IMR-90 (cell line): ENCODE results near the gene RNPC3. TPM values are rescaled to one million over a fixed set of nuclear protein-coding genes. Genes with fewer than 3 reads are reported as not detected.

Source experiments
- ATAC-seq: fragments of 200-7000 bp; cut with Tn5 transposase; 2 replicates; pipeline ENCODE4 v1.9.1; 2020; ENCODE audit warnings: low read depth, mild to moderate bottlenecking, moderate library complexity
- BruUV-seq: library from RNA; stranded (reverse); fragments of 400-500 nt; replicated peaks from 2 replicates; lab custom pipeline; 2021; lab: Mats Ljungman, UMichigan
- CTCF ChIA-PET: fragments of 300-600 bp; formaldehyde crosslinking; extraction: SDS; loops from one replicate; lab custom pipeline; 2021; ENCODE audit warnings: antibody characterized with exemption; lab: Yijun Ruan, JAX
- POLR2A ChIA-PET: fragments of 300-600 bp; sonication (Branson Sonifier 250); formaldehyde crosslinking; loops from one replicate; lab custom pipeline; 2022; ENCODE audit warnings: antibody characterized with exemption; ENCODE audit not compliant: unreplicated experiment; lab: Charles Lee
- DNase-seq: peaks from one replicate; pipeline ENCODE4 v3.0.0; 2013
- H2AFZ ChIP-seq: replicated peaks from 2 replicates; pipeline ENCODE3; 2013; ENCODE audit warnings: low read length, mild to moderate bottlenecking; ENCODE audit not compliant: poor library complexity
- H2AK5ac ChIP-seq: 2 replicates; pipeline ENCODE4 v1.6.1; 2013; ENCODE audit warnings: low read depth, low read length, inconsistent platforms
- H2AK9ac ChIP-seq: replicated peaks from 2 replicates; pipeline ENCODE3; 2013; ENCODE audit warnings: mild to moderate bottlenecking, low read depth, low read length, moderate library complexity; ENCODE audit not compliant: poor library complexity
- H2BK120ac ChIP-seq: 2 replicates; pipeline ENCODE4 v1.6.1; 2013; ENCODE audit warnings: low read depth, low read length, inconsistent platforms
- H2BK15ac ChIP-seq: 3 replicates; pipeline ENCODE4 v1.6.1; 2013; ENCODE audit warnings: low read depth, low read length, inconsistent platforms
- H2BK20ac ChIP-seq: 2 replicates; pipeline ENCODE4 v1.6.1; 2013; ENCODE audit warnings: low read depth, mild to moderate bottlenecking, inconsistent platforms, low read length, moderate library complexity
- H2BK5ac ChIP-seq: 2 replicates; pipeline ENCODE4 v1.6.1; 2013; ENCODE audit warnings: mild to moderate bottlenecking, low read depth, low read length, inconsistent platforms; ENCODE audit not compliant: poor library complexity, severe bottlenecking
- H3K14ac ChIP-seq: replicated peaks from 2 replicates; pipeline ENCODE4 v1.6.1; 2013; ENCODE audit warnings: low read depth, low read length, inconsistent platforms
- H3K18ac ChIP-seq: 2 replicates; pipeline ENCODE4 v1.6.1; 2013; ENCODE audit warnings: low read depth, low read length, control low read depth
- H3K23ac ChIP-seq: 2 replicates; pipeline ENCODE4 v1.6.1; 2013; ENCODE audit warnings: low read depth, low read length, inconsistent platforms
- H3K27ac ChIP-seq: 2 replicates; pipeline ENCODE4 v1.5.1; 2013; ENCODE audit warnings: mild to moderate bottlenecking, control low read depth, low read length; ENCODE audit not compliant: insufficient read depth
- H3K27me3 ChIP-seq: 2 replicates; pipeline ENCODE4 v1.6.1; 2013; ENCODE audit warnings: low read length; ENCODE audit not compliant: control insufficient read depth, insufficient read depth
- H3K36me3 ChIP-seq: 2 replicates; pipeline ENCODE4 v1.6.1; 2013; ENCODE audit warnings: low read length, mixed read lengths; ENCODE audit not compliant: control insufficient read depth, insufficient read depth
- H3K4ac ChIP-seq: 2 replicates; pipeline ENCODE4 v1.6.1; 2013; ENCODE audit warnings: low read depth, low read length, inconsistent platforms
- H3K4me1 ChIP-seq: 2 replicates; pipeline ENCODE4 v1.6.1; 2013; ENCODE audit warnings: low read length, mixed read lengths; ENCODE audit not compliant: control insufficient read depth, insufficient read depth
- H3K4me2 ChIP-seq: 2 replicates; pipeline ENCODE4 v1.6.1; 2013; ENCODE audit warnings: low read depth, mild to moderate bottlenecking, control low read depth, low read length, moderate library complexity
- H3K4me3 ChIP-seq: 2 replicates; pipeline ENCODE4 v1.5.1; 2013; ENCODE audit warnings: low read depth, mild to moderate bottlenecking, control low read depth, low read length, moderate library complexity; ENCODE audit not compliant: insufficient read depth
- H3K56ac ChIP-seq: 2 replicates; pipeline ENCODE4 v1.6.1; 2013; ENCODE audit warnings: low read length, inconsistent platforms; ENCODE audit not compliant: insufficient read depth; ENCODE audit errors: extremely low read depth
- H3K79me1 ChIP-seq, 2 experiments: 2 replicates each; pipeline ENCODE4 v1.6.1; 2013; ENCODE audit warnings: low read length in 2 of 2, inconsistent platforms in 1 of 2, low read depth in 1 of 2
- H3K9ac ChIP-seq: 2 replicates; pipeline ENCODE4 v1.6.1; 2013; ENCODE audit warnings: low read depth, low read length, control low read depth
- H3K9me1 ChIP-seq: 2 replicates; pipeline ENCODE4 v1.6.1; 2013; ENCODE audit warnings: low read length, inconsistent platforms; ENCODE audit not compliant: insufficient read depth
- H3K9me3 ChIP-seq: 2 replicates; pipeline ENCODE4 v1.6.1; 2013; ENCODE audit warnings: low read length; ENCODE audit not compliant: control insufficient read depth, insufficient read depth
- H4K20me1 ChIP-seq: 2 replicates; pipeline ENCODE4 v1.6.1; 2013; ENCODE audit warnings: low read length, inconsistent platforms; ENCODE audit not compliant: insufficient read depth
- H4K5ac ChIP-seq: 2 replicates; pipeline ENCODE4 v1.6.1; 2013; ENCODE audit warnings: mild to moderate bottlenecking, low read depth, low read length, control low read depth
- H4K8ac ChIP-seq, 2 experiments: 2 replicates each; pipeline ENCODE4 v1.6.1; 2013; ENCODE audit warnings: low read depth in 2 of 2, low read length in 2 of 2, control low read depth in 1 of 2, inconsistent platforms in 1 of 2
- H4K91ac ChIP-seq: 2 replicates; pipeline ENCODE4 v1.6.1; 2013; ENCODE audit warnings: low read depth, low read length, inconsistent platforms; ENCODE audit not compliant: insufficient read depth
- CTCF ChIP-seq: conservative IDR thresholded peaks from 2 replicates; pipeline ENCODE4 v1.5.1; 2012; ENCODE audit warnings: mild to moderate bottlenecking, low read depth, low read length, improper control_type of control experiment
- WGBS, 2 experiments: methylation state at CpG; one replicate each; pipeline versions ENCODE4 v1.1.5 to v1.1.7; 2013; ENCODE audit warnings: missing lambda C conversion rate in 2 of 2; ENCODE audit not compliant: insufficient read length in 1 of 2; ENCODE audit errors: extremely low coverage in 2 of 2; 5-methylcytosine and 5-hydroxymethylcytosine counted together
- dilution Hi-C: fragments of 300-500 bp; cut with HindIII; formaldehyde crosslinking; loops from one replicate; pipeline ENCODE4 v1.14.3; 2018; ENCODE audit warnings: low sequenced_read_pairs; ENCODE audit not compliant: unreplicated experiment
- in situ Hi-C: fragments of 300-500 bp; cut with MboI; formaldehyde crosslinking; loops from 3 replicates; pipeline ENCODE4 v1.14.3; 2019; ENCODE audit warnings: low sequenced_read_pairs, inconsistent platforms, mixed read lengths
- intact Hi-C: fragments of 100-400 bp; cut with micrococcal nuclease; formaldehyde crosslinking; loops from 2 replicates; pipeline ENCODE4 v1.10.0; 2022
- polyA plus RNA-seq, 3 experiments: library from polyadenylated mRNA; depleted of rRNA; stranded (reverse); fragments of >200 nt; gene quantifications; 2 replicates each; pipeline ENCODE4 v1.2.3, GENCODE V29; 2012; ENCODE audit warnings: low replicate concordance in 1 of 3
- total RNA-seq: library from RNA; depleted of rRNA; stranded (reverse); fragments of >200 nt; gene quantifications from 2 replicates; pipeline ENCODE4 v1.2.3, GENCODE V29; 2012

RNPC3 gene
- total and polyA plus RNA-seq, 2 of the 4 experiments (the other 2 are of a cell fraction), result 3.8 to 9.9 TPM

DNA sequence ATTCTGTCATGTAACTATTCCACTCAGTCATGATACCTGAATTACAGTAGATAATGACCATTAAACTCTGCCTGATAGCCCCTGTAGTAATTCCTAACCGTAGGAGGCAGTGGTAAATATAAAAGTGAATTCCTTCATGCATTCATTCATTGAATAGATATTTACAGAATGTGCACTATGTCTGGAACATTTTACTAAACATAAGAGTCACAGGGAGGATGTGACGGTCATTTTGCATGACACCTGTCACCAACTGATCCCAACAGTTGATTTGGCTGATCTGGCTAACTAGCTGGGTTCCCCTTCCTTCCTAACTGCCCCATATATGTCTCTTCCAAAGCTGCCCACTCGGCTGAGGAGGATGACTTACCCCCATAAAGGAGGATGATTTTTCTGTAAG, 2.2 kb upstream of the RNPC3 start:
- no peak overlapping the region for H4K91ac ChIP-seq
- H4K5ac ChIP-seq, result no peak overlapping the region
- no peak overlapping the region for H3K4me3 ChIP-seq
- H2BK5ac ChIP-seq, result no peak overlapping the region
- no peaks in the 10 kb centered on the region for H4K20me1 ChIP-seq
- ATAC-seq, result no peak
- no peak overlapping the region for H3K14ac ChIP-seq
- H2AK9ac ChIP-seq, result no peak overlapping the region
- intact Hi-C loops (no loop called here), in situ Hi-C loops (no loop called here), dilution Hi-C loops (no loop called here)
- H3K18ac ChIP-seq, result no peak overlapping the region
- H3K9me1 ChIP-seq, result no peaks in the 10 kb centered on the region
- no peak overlapping the region for H2BK15ac ChIP-seq
- H2AFZ ChIP-seq, result no peak overlapping the region
- no peak overlapping the region for H3K27ac ChIP-seq
- no peaks in the 10 kb centered on the region for H3K36me3 ChIP-seq
- no peak overlapping the region for H2AK5ac ChIP-seq
- BruUV-seq, result no TSS peak
- H3K79me1 ChIP-seq, result peaks cover 0 to 8% of the 10 kb centered on the region in 2 experiments; a peak in 2 of 4 replicates
- no peak overlapping the region for H3K4ac ChIP-seq
- H3K23ac ChIP-seq, result no peak overlapping the region
- POLR2A ChIA-PET, result no interaction called here
- no peak for DNase-seq
- H3K56ac ChIP-seq, result no peak overlapping the region
- CTCF ChIA-PET, result no interaction called here
- WGBS, 2 experiments, result no CpG with 5 or more reads among the region's 3 CpGs
- H3K27me3 ChIP-seq, result no peaks in the 10 kb centered on the region
- TF ChIP-seq CTCF, result no peak
- H3K4me1 ChIP-seq, result no peaks in the 10 kb centered on the region
- H2BK120ac ChIP-seq, result no peak overlapping the region
- H4K8ac ChIP-seq, result no peak overlapping the region
- no peaks in the 10 kb centered on the region for H3K9me3 ChIP-seq
- H2BK20ac ChIP-seq, result no peak overlapping the region
- no peak overlapping the region for H3K4me2 ChIP-seq
- no peak overlapping the region for H3K9ac ChIP-seq
